OCI-LY7 (cell line): ENCODE results near the gene TMC5.

Source experiments
- CTCF ChIP-seq: fragments of 200-600 bp; sonication (generic); conservative IDR thresholded peaks from 2 replicates; pipeline ENCODE4 v1.5.1; 2014; ENCODE audit warnings: mild to moderate bottlenecking, antibody characterized with exemption, low read length, moderate library complexity, mixed read lengths
- EZH2phosphoT487 ChIP-seq: fragments of 200-600 bp; sonication (generic); IDR thresholded peaks from 2 replicates; pipeline ENCODE4 v1.6.1; 2018; ENCODE audit warnings: low read depth, borderline replicate concordance, mild to moderate bottlenecking, mixed run types, antibody characterized with exemption, low read length, moderate library complexity, mixed read lengths

GRCh38 chr16:19430345-19430744 is 12.7 kb downstream of the TMC5 start:
- no peak for TF ChIP-seq CTCF
- TF ChIP-seq EZH2phosphoT487: no peak
